Mammary epithelial cell (primary cell): Measurements from ENCODE around the gene RARA.

Experiments used
- CTCF ChIP-seq, 2 donors: IDR thresholded peaks in 1 of 2; conservative IDR thresholded peaks in 1 of 2; 2 replicates each; pipeline ENCODE4 v1.5.1; 2011 to 2012; ENCODE audit warnings: inconsistent platforms in 2 of 2, low read length in 2 of 2, mild to moderate bottlenecking in 2 of 2, control low read depth in 1 of 2, low read depth in 1 of 2; ENCODE audit not compliant: insufficient read depth in 1 of 2; ENCODE audit errors: extremely low read depth in 1 of 2
- EZH2 ChIP-seq: IDR thresholded peaks from 2 replicates; pipeline ENCODE4 v1.6.1; 2012; ENCODE audit warnings: low read length, inconsistent platforms, borderline replicate concordance

GRCh38 chr17:40364121-40364861, 55.3 kb downstream of the RARA start, which contains the start of gene GJD3:
- TF ChIP-seq EZH2, result no peak
- no peak for TF ChIP-seq CTCF (conservative IDR thresholded peaks at IDR 0.05 in 1 of 2, IDR thresholded peaks at IDR 0.05 in 1 of 2; ENCODE audit: extremely low read depth in 1 of 2, insufficient read depth in 1 of 2, low read depth in 1 of 2, low read length in 2 of 2)
